Glutamatergic neuron (in vitro differentiated cells): ENCODE results near the gene CDRT15L2. TPM values are rescaled to one million over a fixed set of nuclear protein-coding genes. Genes with fewer than 3 reads are reported as not detected.
"Not testable (repeated sequence)": the region's sequence is repeated elsewhere in the genome, so short reads cannot be mapped to it uniquely, and the experiment has no call there.

Experiments used
- DNase-seq: peaks from one replicate; pipeline ENCODE4 v3.0.0; 2022
- H3K27ac Mint-ChIP-seq: one replicate; pipeline ENCODE4 v1.8.0; 2020; ENCODE audit warnings: mild to moderate bottlenecking, mixed read lengths, inconsistent platforms; ENCODE audit not compliant: unreplicated experiment
- H3K27me3 Mint-ChIP-seq: one replicate; pipeline ENCODE4 v1.8.0; 2020; ENCODE audit warnings: mild to moderate bottlenecking, moderate library complexity, mixed read lengths, inconsistent platforms; ENCODE audit not compliant: unreplicated experiment
- H3K36me3 Mint-ChIP-seq: one replicate; pipeline ENCODE4 v1.8.0; 2020; ENCODE audit warnings: mild to moderate bottlenecking, mixed read lengths, inconsistent platforms; ENCODE audit not compliant: unreplicated experiment
- H3K4me1 Mint-ChIP-seq: one replicate; pipeline ENCODE4 v1.8.0; 2020; ENCODE audit warnings: mild to moderate bottlenecking, low read depth, mixed read lengths, inconsistent platforms; ENCODE audit not compliant: unreplicated experiment
- H3K4me3 Mint-ChIP-seq: one replicate; pipeline ENCODE4 v1.8.0; 2020; ENCODE audit warnings: mild to moderate bottlenecking, mixed read lengths, inconsistent platforms; ENCODE audit not compliant: unreplicated experiment
- H3K9me3 Mint-ChIP-seq: one replicate; pipeline ENCODE4 v1.8.0; 2020; ENCODE audit warnings: mild to moderate bottlenecking, moderate library complexity, mixed read lengths, inconsistent platforms; ENCODE audit not compliant: unreplicated experiment
- total RNA-seq: library from RNA; stranded (reverse); fragmentation: NEBNext Ultra II Directional; extraction: Animal tissue kit (Norgen Biotek cat#: 25700); gene quantifications from one replicate; pipeline ENCODE4 v1.2.1, GENCODE V29; 2021; ENCODE audit not compliant: unreplicated experiment
- TF ChIP-seq, protein P1 (sequence below): fragments of 200-600 bp; sonication (generic); IDR thresholded peaks from one replicate; pipeline ENCODE4 v1.5.0; 2021; ENCODE audit not compliant: partially characterized antibody, unreplicated experiment

Gene CDRT15L2
- total RNA-seq, 1 donor from 2014 or later, result not detected

DNA sequence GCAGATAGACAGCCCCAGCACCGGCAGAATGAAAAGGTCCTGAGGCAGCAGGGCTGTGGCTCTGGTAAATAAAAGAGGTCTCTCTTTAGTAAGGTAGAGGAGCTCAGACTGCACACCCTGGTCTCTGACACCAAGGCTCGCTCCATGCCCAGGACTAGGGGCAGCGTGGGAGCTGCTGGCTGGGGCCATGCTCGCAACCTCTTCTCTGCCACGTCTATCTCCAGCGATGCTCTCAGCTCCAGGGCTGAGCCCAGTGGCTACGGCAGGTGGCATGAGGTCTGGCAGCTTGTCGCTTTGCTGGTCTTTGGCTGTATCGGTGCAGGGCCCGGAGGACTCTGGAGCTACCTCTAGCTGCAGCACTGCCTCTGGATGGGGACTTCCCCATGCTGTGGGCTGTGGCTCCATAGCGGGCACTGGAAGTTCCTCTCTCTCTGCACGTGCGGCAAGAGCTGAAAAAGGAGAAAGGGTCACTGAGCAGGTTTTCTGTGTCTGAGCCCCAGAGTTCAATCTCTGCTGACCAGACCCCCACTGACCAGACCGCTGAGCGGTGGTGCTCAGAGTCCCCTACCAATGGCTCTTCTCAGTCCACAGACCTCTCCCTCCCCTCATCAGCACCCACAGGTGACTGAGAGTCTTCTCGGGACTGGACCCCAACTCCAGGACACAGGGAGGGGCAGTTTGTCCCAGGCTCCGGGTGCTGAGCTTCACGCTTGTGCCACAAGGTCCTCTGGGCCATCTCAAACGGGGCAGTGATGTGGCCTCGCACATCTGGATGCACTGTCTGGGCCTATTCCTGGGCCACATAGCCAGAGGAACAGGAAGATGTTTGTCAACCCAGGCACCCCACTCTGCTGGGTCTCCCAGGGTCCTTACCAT lies 24.2 kb upstream of the CDRT15L2 start:
- H3K27ac Mint-ChIP-seq, DNase-seq, H3K4me1 Mint-ChIP-seq, H3K4me3 Mint-ChIP-seq, H3K27me3 Mint-ChIP-seq, H3K36me3 Mint-ChIP-seq, H3K9me3 Mint-ChIP-seq: not testable (repeated sequence)

DNA sequence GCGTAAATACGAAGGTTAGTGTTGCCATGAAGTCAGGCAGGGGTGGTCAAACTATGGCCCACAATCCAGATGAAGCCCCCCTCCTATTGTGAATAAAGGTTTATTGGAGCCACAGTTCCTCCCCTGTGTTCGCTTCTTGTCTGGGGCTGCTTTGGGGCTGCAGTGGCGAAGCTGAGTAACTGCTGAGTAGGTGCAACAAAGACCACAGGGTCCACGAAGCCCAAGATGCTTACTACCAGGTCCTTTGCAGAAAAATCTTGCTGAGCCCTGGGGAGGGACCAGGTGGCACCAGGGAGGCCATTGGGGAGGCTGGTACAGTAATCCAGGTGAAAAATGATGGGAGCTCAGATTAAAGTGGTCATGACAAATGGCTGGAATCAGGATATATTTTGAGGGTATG lies 21.4 kb upstream of the CDRT15L2 start:
- not testable (repeated sequence) for H3K27me3 Mint-ChIP-seq, H3K36me3 Mint-ChIP-seq, H3K9me3 Mint-ChIP-seq, H3K4me1 Mint-ChIP-seq, DNase-seq, H3K4me3 Mint-ChIP-seq
- H3K27ac Mint-ChIP-seq, result peak overlapping the region; percentile 68

DNA sequence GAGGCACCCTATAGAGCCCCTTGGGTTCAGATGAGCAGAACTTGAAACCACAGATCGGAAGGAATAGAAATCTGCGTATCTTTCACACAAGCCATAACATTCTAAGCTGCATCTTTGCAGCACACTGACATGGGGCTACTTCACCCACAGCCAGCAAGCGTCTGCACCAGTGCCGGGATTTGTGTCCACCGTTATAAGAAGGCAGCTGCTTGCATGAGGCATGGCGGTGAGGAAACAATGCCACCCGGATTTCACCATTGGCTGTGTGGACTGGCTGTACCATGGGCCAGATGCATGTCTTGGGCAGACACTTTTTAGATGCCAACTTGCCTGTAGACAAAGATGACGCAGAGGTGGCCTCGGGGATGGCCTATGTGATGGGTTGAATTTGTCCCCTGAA lies 20.5 kb upstream of the CDRT15L2 start:
- not testable (repeated sequence) for H3K27me3 Mint-ChIP-seq, H3K9me3 Mint-ChIP-seq, H3K4me3 Mint-ChIP-seq, H3K4me1 Mint-ChIP-seq, H3K27ac Mint-ChIP-seq, H3K36me3 Mint-ChIP-seq, DNase-seq

DNA sequence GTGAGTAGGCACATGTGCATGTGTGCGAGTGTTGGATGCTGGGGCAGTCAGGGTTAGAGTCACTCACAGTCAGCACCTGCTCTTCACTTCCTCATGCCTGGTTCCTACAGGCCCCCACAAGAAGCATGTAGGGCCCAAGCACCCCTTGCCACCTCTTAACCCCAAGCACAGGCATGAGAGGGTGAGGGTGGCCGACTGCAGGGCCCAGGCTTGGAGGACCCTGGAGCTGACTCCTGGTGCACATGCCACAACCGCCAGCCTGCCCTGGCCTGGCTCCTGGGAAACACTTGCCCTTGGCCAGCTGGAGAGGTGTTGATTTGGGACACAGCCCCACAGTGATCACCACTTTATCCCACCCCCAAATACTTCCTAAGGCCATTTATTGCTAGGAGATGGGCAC lies 16.9 kb upstream of the CDRT15L2 start:
- Mint-ChIP-seq H3K4me3 (no peak overlapping the region), H3K4me1 (peaks cover 12% of the 10 kb centered on the region), H3K27ac (no peak overlapping the region), H3K27me3 (peaks cover 17% of the 10 kb centered on the region), H3K9me3 (peaks cover 15% of the 10 kb centered on the region), H3K36me3 (no peaks in the 10 kb centered on the region)
- TF ChIP-seq, protein P1, sequence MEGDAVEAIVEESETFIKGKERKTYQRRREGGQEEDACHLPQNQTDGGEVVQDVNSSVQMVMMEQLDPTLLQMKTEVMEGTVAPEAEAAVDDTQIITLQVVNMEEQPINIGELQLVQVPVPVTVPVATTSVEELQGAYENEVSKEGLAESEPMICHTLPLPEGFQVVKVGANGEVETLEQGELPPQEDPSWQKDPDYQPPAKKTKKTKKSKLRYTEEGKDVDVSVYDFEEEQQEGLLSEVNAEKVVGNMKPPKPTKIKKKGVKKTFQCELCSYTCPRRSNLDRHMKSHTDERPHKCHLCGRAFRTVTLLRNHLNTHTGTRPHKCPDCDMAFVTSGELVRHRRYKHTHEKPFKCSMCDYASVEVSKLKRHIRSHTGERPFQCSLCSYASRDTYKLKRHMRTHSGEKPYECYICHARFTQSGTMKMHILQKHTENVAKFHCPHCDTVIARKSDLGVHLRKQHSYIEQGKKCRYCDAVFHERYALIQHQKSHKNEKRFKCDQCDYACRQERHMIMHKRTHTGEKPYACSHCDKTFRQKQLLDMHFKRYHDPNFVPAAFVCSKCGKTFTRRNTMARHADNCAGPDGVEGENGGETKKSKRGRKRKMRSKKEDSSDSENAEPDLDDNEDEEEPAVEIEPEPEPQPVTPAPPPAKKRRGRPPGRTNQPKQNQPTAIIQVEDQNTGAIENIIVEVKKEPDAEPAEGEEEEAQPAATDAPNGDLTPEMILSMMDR, result no peak
- DNase-seq, result no peak

DNA sequence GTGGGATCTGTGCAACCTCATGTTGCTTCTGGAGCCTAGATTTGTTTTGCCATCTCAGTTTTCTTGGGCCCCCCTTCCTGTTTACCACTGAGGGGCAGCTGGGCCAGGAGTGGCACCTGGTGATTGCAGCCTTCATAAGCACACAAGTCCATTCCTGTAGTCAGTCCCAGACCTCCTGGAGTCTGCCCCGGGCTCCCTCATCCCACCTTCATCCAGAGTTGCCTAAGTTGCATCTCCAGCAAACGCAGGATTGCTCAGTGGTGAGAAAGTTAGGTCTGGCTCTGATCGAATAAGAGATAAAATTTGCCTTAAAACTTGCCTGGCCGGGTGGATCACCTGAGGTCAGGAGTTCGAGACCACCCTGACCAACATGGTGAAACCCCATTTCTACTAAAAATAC lies 14.3 kb upstream of the CDRT15L2 start:
- H3K36me3 Mint-ChIP-seq, H3K4me1 Mint-ChIP-seq, DNase-seq, H3K4me3 Mint-ChIP-seq, H3K27ac Mint-ChIP-seq: not testable (repeated sequence)
- H3K9me3 Mint-ChIP-seq, result peaks cover 18% of the 10 kb centered on the region
- peaks cover 19% of the 10 kb centered on the region for H3K27me3 Mint-ChIP-seq

DNA sequence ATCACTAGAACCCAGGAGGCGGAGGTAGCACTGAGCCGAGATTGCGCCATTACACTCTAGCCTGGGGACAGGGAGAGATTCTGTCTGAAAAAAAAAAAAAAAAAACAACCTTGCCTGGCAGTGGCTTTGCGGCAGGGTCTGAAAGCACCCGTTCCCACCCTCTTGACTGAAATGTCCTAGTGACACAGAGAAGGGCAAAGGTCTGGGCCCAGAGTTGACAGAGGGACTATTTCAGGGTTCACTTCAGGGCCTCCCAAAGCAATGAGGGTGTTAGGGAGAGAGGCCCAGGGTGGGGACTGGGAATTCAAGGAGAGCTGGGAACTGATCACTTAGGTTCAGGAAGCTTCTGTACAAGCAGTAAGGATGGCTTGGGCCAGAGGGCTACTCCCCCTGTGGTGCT lies 13.8 kb upstream of the CDRT15L2 start:
- peaks cover 18% of the 10 kb centered on the region for H3K9me3 Mint-ChIP-seq
- H3K27me3 Mint-ChIP-seq, result peaks cover 19% of the 10 kb centered on the region
- no peaks in the 10 kb centered on the region for H3K36me3 Mint-ChIP-seq
- H3K4me1 Mint-ChIP-seq, result peaks cover 9% of the 10 kb centered on the region
- peak overlapping the region; percentile 97 for H3K27ac Mint-ChIP-seq
- DNase-seq, result no peak
- H3K4me3 Mint-ChIP-seq, result no peak overlapping the region
- TF ChIP-seq, protein P1, result no peak

DNA sequence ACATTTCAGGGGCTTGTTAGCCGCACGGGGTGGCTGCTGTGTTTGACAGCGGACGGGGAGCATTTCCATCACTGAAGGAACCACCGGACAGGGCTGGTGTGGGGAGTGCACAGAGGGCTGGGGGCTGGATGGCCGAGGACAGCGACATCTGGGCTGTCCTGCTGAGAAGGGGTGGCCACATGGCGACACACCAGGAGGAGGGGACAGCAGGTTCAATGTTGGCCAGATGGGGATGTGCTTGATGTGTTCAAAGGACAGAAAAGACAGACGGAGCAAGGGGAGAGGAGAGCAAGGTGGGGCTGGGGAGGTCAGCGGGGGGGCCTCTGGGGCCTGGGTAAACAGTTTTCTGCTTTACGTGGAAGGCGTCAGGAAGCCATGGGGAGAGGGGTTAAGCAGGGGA lies 12.8 kb upstream of the CDRT15L2 start:
- not testable (repeated sequence) for H3K36me3 Mint-ChIP-seq

DNA sequence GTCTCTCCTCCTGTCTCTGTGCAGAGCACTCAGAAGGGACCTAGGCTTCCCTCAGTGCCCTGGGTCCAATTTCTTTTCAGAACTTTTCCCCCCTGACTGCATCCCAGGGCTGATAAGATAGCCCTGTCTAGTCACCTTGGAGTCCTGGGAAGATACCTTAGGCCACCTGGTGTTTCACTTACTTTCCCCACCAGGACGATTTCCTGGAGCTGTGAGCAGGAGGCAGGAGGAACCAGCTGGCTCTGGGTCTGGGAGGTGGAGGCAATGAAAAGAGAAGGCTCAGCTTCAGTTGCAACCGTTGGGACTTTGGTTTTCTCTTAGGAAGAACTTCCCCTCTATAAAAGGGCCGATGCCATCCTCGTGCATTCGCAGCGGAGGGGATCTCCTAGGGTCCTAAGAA lies 12.1 kb upstream of the CDRT15L2 start:
- DNase-seq, H3K4me3 Mint-ChIP-seq, H3K4me1 Mint-ChIP-seq, H3K36me3 Mint-ChIP-seq: not testable (repeated sequence)
- Mint-ChIP-seq H3K27ac (peak overlapping the region; percentile 97), H3K27me3 (peaks cover 17% of the 10 kb centered on the region), H3K9me3 (peaks cover 15% of the 10 kb centered on the region)

More for the DNA sequence above, 12.8 kb upstream of the CDRT15L2 start:
- DNase-seq, result peak; percentile 66
- Mint-ChIP-seq H3K27me3 (peaks cover 17% of the 10 kb centered on the region), H3K4me3 (peak overlapping the region; percentile 46), H3K27ac (peak overlapping the region; percentile 97), H3K9me3 (peaks cover 15% of the 10 kb centered on the region)
- H3K4me1 Mint-ChIP-seq, result not testable (repeated sequence)

DNA sequence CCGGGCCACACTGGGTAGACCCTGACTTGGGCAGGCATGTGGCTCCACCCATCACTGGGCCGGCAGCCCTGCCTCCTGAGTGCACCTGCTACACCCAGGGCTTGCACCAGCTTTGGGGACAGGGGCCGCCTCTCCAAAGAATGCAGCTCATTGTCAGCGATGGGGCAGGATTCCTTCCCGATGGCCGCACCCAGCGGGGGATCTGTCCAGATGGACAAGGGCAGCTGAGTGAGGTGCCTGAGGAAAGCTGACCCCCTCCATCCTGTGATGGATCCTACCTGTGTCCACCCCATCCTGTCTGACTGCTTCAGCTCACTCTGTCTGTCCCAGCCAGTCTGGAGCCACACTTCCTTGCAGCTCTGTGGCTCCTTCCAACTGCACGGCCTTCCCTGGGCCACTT lies 10.9 kb upstream of the CDRT15L2 start:
- not testable (repeated sequence) for H3K4me3 Mint-ChIP-seq, H3K4me1 Mint-ChIP-seq, DNase-seq, H3K36me3 Mint-ChIP-seq
- Mint-ChIP-seq H3K9me3 (peaks cover 15% of the 10 kb centered on the region), H3K27ac (peak overlapping the region; percentile 31), H3K27me3 (peaks cover 14% of the 10 kb centered on the region)

DNA sequence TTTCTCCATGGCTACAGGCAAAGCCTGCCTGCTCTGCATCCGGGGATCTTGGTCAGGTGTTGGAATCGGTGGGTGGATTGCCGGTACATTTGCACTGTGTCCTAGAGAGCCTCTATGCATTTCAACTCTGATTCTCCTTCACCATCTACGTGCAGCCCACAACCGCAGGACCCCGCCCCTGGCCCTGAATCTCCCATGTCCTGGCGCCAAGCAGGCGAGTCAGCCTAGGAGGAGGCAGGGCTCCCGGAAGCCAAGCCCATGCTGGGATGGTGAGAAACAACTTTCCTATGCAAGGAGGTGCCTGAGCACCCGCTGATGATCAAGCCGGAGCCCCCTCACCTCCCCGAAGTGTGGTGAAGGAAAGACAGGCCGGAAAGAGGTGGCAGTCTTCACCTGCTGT lies 7.9 kb upstream of the CDRT15L2 start:
- not testable (repeated sequence) for DNase-seq, H3K4me3 Mint-ChIP-seq, H3K36me3 Mint-ChIP-seq, H3K4me1 Mint-ChIP-seq, H3K9me3 Mint-ChIP-seq, H3K27ac Mint-ChIP-seq
- peaks cover 11% of the 10 kb centered on the region for H3K27me3 Mint-ChIP-seq
